Measurements from ENCODE around the gene PIP4K2A.

DNA sequence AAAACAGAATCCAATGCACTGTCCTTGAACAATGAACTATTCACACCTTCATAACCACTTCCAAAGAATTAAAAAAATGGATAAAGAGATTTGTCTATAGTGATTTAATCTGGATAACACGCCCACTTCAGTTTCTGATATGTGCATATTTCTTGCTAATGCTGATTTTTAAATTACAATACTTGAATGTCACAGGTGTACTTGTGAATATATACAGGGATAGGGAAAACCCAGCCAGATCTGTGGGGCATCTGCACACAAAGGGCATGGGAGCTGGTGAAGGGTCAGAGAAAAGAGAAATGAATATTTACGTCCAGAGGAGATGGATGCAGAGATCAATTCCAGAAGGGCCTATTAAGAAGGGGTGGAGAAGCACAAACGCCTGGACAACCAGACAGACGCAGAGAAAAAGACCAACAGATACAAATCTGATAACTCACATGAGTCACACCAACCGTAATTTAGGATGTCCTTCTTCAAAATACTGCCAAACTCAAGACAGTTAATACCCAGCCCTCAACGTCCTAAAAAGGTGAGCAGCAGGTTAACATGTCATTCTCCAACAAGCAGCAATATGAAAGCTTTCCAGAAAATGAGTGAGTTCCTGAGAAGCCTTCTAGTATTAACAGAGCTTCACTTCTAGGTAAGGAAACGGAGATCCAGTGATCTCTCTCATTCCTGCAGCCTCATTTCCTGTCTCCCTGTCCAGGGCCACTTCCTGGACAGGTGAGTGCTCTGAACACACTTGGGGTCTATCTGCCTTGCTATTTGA lies 41.9 kb downstream of the PIP4K2A start:
- TF ChIP-seq, protein P1, sequence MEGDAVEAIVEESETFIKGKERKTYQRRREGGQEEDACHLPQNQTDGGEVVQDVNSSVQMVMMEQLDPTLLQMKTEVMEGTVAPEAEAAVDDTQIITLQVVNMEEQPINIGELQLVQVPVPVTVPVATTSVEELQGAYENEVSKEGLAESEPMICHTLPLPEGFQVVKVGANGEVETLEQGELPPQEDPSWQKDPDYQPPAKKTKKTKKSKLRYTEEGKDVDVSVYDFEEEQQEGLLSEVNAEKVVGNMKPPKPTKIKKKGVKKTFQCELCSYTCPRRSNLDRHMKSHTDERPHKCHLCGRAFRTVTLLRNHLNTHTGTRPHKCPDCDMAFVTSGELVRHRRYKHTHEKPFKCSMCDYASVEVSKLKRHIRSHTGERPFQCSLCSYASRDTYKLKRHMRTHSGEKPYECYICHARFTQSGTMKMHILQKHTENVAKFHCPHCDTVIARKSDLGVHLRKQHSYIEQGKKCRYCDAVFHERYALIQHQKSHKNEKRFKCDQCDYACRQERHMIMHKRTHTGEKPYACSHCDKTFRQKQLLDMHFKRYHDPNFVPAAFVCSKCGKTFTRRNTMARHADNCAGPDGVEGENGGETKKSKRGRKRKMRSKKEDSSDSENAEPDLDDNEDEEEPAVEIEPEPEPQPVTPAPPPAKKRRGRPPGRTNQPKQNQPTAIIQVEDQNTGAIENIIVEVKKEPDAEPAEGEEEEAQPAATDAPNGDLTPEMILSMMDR (IDR thresholded peaks at IDR 0.05; ENCODE audit: low read depth, low read length): no peak
- no peak for TF ChIP-seq EZH2phosphoT487 (IDR thresholded peaks at IDR 0.05; ENCODE audit: low read depth)
